ENCODE measurements around the gene TIMP1. TPM values are rescaled to one million over a fixed set of nuclear protein-coding genes. Genes with fewer than 3 reads are reported as not detected.

The TIMP1 gene
- total RNA-seq, 2 donors from 2014 or later = 9.1 to 12.5 TPM

DNA sequence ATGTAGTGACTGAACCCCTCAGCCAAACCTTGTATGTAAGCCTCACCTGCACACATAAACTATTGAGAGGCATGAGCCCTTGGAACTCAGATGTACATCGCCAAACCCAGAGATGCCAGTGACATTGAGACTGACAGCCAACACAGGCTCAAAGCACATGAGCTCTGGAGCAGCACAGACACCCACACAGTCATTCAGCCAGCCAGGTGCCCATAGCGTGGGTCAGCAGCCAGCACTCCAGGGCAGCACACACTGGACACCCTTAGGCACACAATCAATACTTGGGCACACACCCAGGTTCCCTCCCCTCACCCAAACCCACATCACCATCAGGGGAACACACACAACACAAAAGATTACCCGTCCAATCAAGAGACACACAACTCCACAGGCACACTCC lies 4.3 kb upstream of the TIMP1 start:
- Mint-ChIP-seq H3K27ac (no peak overlapping the region), H3K4me1 (ENCODE audit: low read depth in 2 of 2) (peaks cover 28 to 31% of the 10 kb centered on the region in 2 donors), H3K4me3 (no peak overlapping the region), H3K9me3 (no peaks in the 10 kb centered on the region), H3K27me3 (peaks cover 6 to 30% of the 10 kb centered on the region in 2 donors), H3K36me3 (no peaks in the 10 kb centered on the region)
- DNase-seq (ENCODE audit: low spot score) (no peak), ATAC-seq (no peak)

DNA sequence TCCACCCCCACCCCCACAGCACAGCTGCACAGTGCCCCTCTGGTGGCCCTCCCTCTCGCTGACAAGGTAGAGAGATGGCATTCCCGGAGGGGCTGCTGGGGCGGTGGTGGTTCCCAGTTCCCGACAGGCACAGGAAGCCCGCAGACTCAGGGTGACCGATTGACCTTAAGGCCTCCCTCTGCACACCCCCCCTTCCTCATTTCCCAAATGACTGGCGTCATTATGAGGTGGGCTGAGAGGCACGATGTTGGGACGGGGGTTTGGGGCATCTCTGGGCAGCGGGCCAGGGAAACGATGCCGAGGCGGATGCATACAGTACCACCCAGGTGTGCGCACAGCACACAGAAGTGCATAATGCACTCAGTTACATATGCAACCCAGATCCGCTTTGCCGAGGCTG lies 3.5 kb upstream of the TIMP1 start:
- Mint-ChIP-seq H3K27me3 (peaks cover 6 to 26% of the 10 kb centered on the region in 2 donors), H3K9me3 (no peaks in the 10 kb centered on the region), H3K4me3 (no peak overlapping the region), H3K4me1 (ENCODE audit: low read depth in 2 of 2) (peaks cover 27 to 39% of the 10 kb centered on the region in 2 donors), H3K27ac (no peak overlapping the region), H3K36me3 (no peaks in the 10 kb centered on the region)
- ATAC-seq (no peak), DNase-seq (ENCODE audit: low spot score) (no peak)

DNA sequence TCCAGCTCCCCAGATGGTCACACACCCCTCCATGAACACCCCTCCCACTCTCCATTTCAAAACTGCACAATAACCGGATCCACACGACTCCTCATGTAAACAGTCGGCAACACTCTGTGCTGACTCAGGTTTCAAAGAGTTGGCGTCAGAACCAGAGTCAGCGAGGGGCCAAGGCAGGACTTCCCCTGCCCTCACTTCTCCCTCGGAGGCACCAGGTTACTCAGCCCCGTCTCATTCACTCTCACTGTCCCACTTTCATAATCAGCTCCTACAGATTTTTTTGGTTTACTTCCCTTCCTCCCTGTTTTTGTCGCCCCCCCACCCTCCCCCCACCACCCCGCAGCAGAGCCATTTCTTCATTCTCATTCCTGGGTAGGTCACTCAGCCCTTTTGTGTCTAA lies 2.7 kb upstream of the TIMP1 start:
- H3K4me1 Mint-ChIP-seq (ENCODE audit: low read depth in 2 of 2) = peaks cover 30 to 41% of the 10 kb centered on the region in 2 donors
- DNase-seq (ENCODE audit: low spot score) (no peak), ATAC-seq (peak; percentile 54 to 75)
- H3K27ac Mint-ChIP-seq = no peak overlapping the region
- peak overlapping the region; percentile 52 for H3K4me3 Mint-ChIP-seq
- no peaks in the 10 kb centered on the region for H3K9me3 Mint-ChIP-seq
- peaks cover 6 to 29% of the 10 kb centered on the region in 2 donors for H3K27me3 Mint-ChIP-seq
- no peaks in the 10 kb centered on the region for H3K36me3 Mint-ChIP-seq

- H3K4me1 Mint-ChIP-seq (ENCODE audit: low read depth in 2 of 2) = peaks cover 30 to 34% of the 10 kb centered on the region in 2 donors
- ATAC-seq (no peak), DNase-seq (ENCODE audit: low spot score) (no peak)
- H3K27me3 Mint-ChIP-seq = peaks cover under 1 to 22% of the 10 kb centered on the region in 2 donors
- no peaks in the 10 kb centered on the region for H3K9me3 Mint-ChIP-seq
- H3K27ac Mint-ChIP-seq = peak overlapping the region; percentile 27 to 61
- H3K4me3 Mint-ChIP-seq = peak overlapping the region; percentile 58
- H3K36me3 Mint-ChIP-seq = no peaks in the 10 kb centered on the region
Measured at GRCh38 chrX:47583240-47583861, 1.1 kb downstream of the TIMP1 start.

DNA sequence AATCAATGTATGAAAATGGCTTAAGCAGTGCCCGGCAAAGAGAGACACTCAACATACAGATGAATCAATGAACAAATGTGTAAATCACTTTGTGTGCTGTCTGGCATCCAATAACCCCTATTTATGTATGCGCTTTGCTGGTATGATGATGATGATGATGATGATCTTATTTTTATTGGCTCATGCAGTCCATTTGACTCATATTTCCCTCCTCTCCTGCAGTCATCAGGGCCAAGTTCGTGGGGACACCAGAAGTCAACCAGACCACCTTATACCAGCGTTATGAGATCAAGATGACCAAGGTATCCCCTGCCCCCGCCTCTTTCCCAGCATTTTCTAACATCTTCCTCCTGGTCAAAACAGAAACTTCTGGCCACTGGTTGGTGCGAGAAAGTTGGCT lies 2.5 kb downstream of the TIMP1 start:
- no peak overlapping the region for H3K27ac Mint-ChIP-seq
- no peaks in the 10 kb centered on the region for H3K36me3 Mint-ChIP-seq
- no peak for DNase-seq (ENCODE audit: low spot score)
- H3K9me3 Mint-ChIP-seq = no peaks in the 10 kb centered on the region
- ATAC-seq = no peak
- H3K4me1 Mint-ChIP-seq (ENCODE audit: low read depth in 2 of 2) = peaks cover 25 to 30% of the 10 kb centered on the region in 2 donors
- H3K27me3 Mint-ChIP-seq = peaks cover 0 to 15% of the 10 kb centered on the region in 2 donors
- H3K4me3 Mint-ChIP-seq = no peak overlapping the region

DNA sequence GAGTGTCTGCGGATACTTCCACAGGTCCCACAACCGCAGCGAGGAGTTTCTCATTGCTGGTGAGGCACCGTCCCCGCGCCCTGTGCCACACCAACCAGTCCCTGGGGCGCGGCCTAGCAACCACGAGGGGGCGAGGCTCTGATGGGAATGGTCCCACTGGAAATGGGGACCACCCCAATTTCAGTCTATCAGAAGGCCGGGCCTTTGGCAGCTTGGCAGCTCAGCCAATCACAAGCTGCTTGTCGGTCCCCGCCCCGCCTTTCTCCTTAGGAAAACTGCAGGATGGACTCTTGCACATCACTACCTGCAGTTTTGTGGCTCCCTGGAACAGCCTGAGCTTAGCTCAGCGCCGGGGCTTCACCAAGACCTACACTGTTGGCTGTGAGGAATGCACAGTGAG lies 3.0 kb downstream of the TIMP1 start:
- no peak overlapping the region for H3K27ac Mint-ChIP-seq
- H3K27me3 Mint-ChIP-seq = peaks cover 0 to 16% of the 10 kb centered on the region in 2 donors
- ATAC-seq (no peak), DNase-seq (ENCODE audit: low spot score) (no peak)
- no peak overlapping the region for H3K4me3 Mint-ChIP-seq
- H3K9me3 Mint-ChIP-seq = no peaks in the 10 kb centered on the region
- peaks cover 22 to 28% of the 10 kb centered on the region in 2 donors for H3K4me1 Mint-ChIP-seq (ENCODE audit: low read depth in 2 of 2)
- no peaks in the 10 kb centered on the region for H3K36me3 Mint-ChIP-seq

GRCh38 chrX:47586043-47586787 lies 4.0 kb downstream of the TIMP1 start:
- DNase-seq (ENCODE audit: low spot score) (no peak), ATAC-seq (no peak)
- no peak overlapping the region for H3K4me3 Mint-ChIP-seq
- no peaks in the 10 kb centered on the region for H3K9me3 Mint-ChIP-seq
- H3K27me3 Mint-ChIP-seq = peaks cover 0 to 18% of the 10 kb centered on the region in 2 donors
- H3K36me3 Mint-ChIP-seq = no peaks in the 10 kb centered on the region
- H3K27ac Mint-ChIP-seq = no peak overlapping the region
- peaks cover 22 to 28% of the 10 kb centered on the region in 2 donors for H3K4me1 Mint-ChIP-seq (ENCODE audit: low read depth in 2 of 2)

- no peak for ATAC-seq
- DNase-seq (ENCODE audit: low spot score) = no peak
- no peak overlapping the region for H3K27ac Mint-ChIP-seq
Measured at GRCh38 chrX:47587091-47587891, 5.1 kb downstream of the TIMP1 start.

GRCh38 chrX:47587906-47588735 lies 5.9 kb downstream of the TIMP1 start:
- peaks cover 0 to 14% of the 10 kb centered on the region in 2 donors for H3K27me3 Mint-ChIP-seq
- H3K27ac Mint-ChIP-seq = no peak overlapping the region
- ATAC-seq (peak in 1 of 2 donors; percentile 8), DNase-seq (ENCODE audit: low spot score) (no peak)
- no peaks in the 10 kb centered on the region for H3K9me3 Mint-ChIP-seq
- no peak overlapping the region for H3K4me3 Mint-ChIP-seq
- H3K36me3 Mint-ChIP-seq = no peaks in the 10 kb centered on the region
- peaks cover 8 to 12% of the 10 kb centered on the region in 2 donors for H3K4me1 Mint-ChIP-seq (ENCODE audit: low read depth in 2 of 2)

More at GRCh38 chrX:47587091-47587891, 5.1 kb downstream of the TIMP1 start:
- Mint-ChIP-seq H3K4me3 (no peak overlapping the region), H3K27me3 (peaks cover 0 to 14% of the 10 kb centered on the region in 2 donors), H3K9me3 (no peaks in the 10 kb centered on the region), H3K4me1 (ENCODE audit: low read depth in 2 of 2) (peaks cover 13 to 19% of the 10 kb centered on the region in 2 donors), H3K36me3 (no peaks in the 10 kb centered on the region)

DNA sequence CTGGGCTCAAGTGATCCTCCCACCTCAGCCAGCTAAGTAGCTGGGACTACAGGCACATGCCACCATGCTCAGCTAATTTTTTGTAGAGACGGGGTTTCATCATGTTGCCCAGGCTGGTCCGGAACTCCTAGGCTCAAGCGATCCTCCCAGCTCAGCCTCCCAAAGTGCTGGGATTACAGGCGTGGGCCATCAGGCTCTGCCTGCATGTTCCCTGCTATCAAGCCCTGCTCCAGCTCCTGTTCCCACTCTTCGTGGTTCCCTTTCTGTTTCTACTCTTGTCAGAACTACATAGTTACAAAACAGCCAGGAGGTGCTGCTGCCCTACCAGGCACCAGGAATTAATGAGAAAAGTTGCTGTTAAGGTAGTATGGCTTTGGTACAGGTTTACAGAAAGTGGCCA lies 8.7 kb downstream of the TIMP1 start:
- Mint-ChIP-seq H3K27me3 (peaks cover 0 to 4% of the 10 kb centered on the region in 2 donors), H3K9me3 (no peaks in the 10 kb centered on the region), H3K36me3 (no peaks in the 10 kb centered on the region), H3K27ac (no peak overlapping the region), H3K4me3 (no peak overlapping the region), H3K4me1 (ENCODE audit: low read depth in 2 of 2) (peaks cover under 1 to 4% of the 10 kb centered on the region in 2 donors)
- DNase-seq (ENCODE audit: low spot score) (no peak), ATAC-seq (no peak)

- H3K4me1 Mint-ChIP-seq (ENCODE audit: low read depth in 2 of 2) = peaks cover 2 to 9% of the 10 kb centered on the region in 2 donors
- no peak for ATAC-seq
- peaks cover 0 to 9% of the 10 kb centered on the region in 2 donors for H3K27me3 Mint-ChIP-seq
Measured at GRCh38 chrX:47593522-47593921, 11.3 kb downstream of the TIMP1 start.

DNA sequence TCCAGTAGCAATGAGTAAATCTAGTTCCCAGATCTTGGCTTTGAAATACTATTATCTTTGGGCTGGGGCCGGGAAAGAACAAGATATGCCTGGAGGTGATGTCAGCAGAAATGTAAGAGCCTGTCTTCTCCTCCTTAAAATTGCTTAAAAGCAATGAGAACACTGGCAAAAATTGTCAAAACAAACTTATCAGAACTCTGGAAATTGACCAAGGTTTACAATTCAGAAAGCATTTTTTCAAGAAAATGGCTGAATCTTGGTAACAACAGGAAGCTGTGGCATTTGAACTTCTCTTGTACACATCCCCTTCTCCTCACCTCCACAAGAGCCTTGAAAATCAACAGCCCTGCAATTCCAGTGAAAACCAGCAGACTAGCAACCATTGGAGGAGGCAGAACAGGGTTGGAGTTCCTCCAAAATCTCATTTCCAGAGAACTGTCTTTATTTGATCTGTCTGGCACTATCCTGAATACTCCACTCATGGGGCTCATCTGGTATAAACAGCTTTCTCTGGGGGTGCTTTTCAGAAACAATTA lies 13.5 kb downstream of the TIMP1 start:
- Mint-ChIP-seq H3K27ac (peak overlapping the region in 1 of 2 donors; percentile 49), H3K9me3 (peaks cover 7% of the 10 kb centered on the region), H3K4me1 (ENCODE audit: low read depth in 2 of 2) (peaks cover 2 to 9% of the 10 kb centered on the region in 2 donors), H3K4me3 (peak overlapping the region; percentile 30), H3K36me3 (peaks cover 12% of the 10 kb centered on the region), H3K27me3 (peaks cover 0 to 14% of the 10 kb centered on the region in 2 donors)
- no peak for ATAC-seq
- DNase-seq (ENCODE audit: low spot score) = no peak

More at GRCh38 chrX:47593522-47593921, 11.3 kb downstream of the TIMP1 start:
- no peak for DNase-seq (ENCODE audit: low spot score)
- Mint-ChIP-seq H3K27ac (no peak overlapping the region), H3K4me3 (no peak overlapping the region), H3K9me3 (peaks cover 7% of the 10 kb centered on the region), H3K36me3 (peaks cover 12% of the 10 kb centered on the region)

DNA sequence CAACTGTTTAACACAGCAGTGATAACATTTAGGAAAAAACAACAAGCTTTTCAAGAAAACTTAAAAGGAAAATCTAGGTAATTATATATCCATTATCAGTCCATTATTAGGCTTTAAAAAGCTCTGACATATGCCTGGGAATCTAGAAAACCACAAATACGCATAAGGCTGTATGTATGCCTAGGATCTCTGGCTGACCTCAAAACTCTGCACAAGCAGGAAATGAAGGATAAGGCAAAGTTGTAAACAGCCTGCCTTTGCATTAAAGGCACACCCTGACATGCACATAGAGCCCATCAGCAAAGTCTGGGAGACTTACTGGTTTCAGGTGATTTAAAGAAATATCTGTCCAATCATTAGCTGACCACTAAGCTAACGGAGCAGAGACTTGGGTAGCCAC lies 14.0 kb downstream of the TIMP1 start:
- Mint-ChIP-seq H3K27ac (peak overlapping the region in 1 of 2 donors; percentile 49), H3K4me3 (peak overlapping the region; percentile 30), H3K36me3 (peaks cover 12% of the 10 kb centered on the region), H3K9me3 (peaks cover 7% of the 10 kb centered on the region), H3K27me3 (peaks cover 0 to 15% of the 10 kb centered on the region in 2 donors), H3K4me1 (ENCODE audit: low read depth in 2 of 2) (peaks cover 2 to 9% of the 10 kb centered on the region in 2 donors)
- ATAC-seq = no peak
- no peak for DNase-seq (ENCODE audit: low spot score)
